ENCODE results near the gene PCDH9. TPM values are rescaled to one million over a fixed set of nuclear protein-coding genes. Genes with fewer than 3 reads are reported as not detected.

The PCDH9 gene
- total RNA-seq, 1 donor from 2014 or later = 9.8 TPM

DNA sequence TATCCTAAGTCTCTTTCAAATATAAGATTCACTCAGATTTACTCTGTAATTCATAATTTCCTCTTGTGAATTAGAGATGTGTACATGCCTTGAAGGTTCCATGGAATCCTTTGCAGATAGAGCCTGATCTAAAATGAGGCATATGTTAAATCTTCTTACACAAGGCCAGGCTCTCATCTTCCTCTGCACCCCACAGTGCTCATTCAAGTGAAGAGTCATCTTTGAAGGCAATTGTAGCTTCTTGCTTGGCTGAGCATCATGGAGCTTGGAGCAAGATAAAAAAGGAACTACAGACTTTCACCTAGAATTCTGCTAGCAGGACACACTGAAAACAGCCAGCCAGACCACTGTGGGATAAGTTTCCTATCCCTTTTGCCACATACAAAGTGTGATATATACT lies 566.4 kb downstream of the PCDH9 start:
- Mint-ChIP-seq H3K9me3 (ENCODE audit: low read depth) (no peaks in the 10 kb centered on the region), H3K27ac (ENCODE audit: unreplicated experiment) (no peak overlapping the region), H3K36me3 (ENCODE audit: low read depth) (no peaks in the 10 kb centered on the region), H3K4me3 (ENCODE audit: unreplicated experiment) (no peak overlapping the region), H3K4me1 (ENCODE audit: low read depth) (peaks cover 20% of the 10 kb centered on the region), H3K27me3 (ENCODE audit: low read depth) (no peaks in the 10 kb centered on the region)
- TF ChIP-seq, protein P1, sequence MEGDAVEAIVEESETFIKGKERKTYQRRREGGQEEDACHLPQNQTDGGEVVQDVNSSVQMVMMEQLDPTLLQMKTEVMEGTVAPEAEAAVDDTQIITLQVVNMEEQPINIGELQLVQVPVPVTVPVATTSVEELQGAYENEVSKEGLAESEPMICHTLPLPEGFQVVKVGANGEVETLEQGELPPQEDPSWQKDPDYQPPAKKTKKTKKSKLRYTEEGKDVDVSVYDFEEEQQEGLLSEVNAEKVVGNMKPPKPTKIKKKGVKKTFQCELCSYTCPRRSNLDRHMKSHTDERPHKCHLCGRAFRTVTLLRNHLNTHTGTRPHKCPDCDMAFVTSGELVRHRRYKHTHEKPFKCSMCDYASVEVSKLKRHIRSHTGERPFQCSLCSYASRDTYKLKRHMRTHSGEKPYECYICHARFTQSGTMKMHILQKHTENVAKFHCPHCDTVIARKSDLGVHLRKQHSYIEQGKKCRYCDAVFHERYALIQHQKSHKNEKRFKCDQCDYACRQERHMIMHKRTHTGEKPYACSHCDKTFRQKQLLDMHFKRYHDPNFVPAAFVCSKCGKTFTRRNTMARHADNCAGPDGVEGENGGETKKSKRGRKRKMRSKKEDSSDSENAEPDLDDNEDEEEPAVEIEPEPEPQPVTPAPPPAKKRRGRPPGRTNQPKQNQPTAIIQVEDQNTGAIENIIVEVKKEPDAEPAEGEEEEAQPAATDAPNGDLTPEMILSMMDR (IDR thresholded peaks at IDR 0.05) = no peak
- no peak for DNase-seq (ENCODE audit: low spot score)

DNA sequence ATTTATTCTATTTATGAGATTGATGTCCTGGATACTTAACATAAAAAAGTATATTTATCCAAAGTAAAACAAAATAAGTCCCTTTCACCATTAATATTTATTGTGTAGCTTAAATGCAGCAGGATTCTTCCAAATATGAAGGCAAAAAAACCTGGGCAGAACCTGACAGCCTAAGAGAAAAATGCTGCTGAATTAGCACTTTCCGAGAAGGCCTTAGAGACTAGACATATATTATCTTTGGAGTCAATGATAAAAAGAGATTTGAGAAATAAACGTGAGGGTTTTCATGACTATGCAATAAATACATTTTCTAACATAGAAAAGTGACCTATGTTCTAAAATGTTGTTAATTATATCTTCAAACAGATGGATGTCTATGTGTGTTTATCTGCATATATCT lies 566.9 kb downstream of the PCDH9 start:
- Mint-ChIP-seq H3K27me3 (ENCODE audit: low read depth) (no peaks in the 10 kb centered on the region), H3K4me1 (ENCODE audit: low read depth) (peaks cover 20% of the 10 kb centered on the region), H3K9me3 (ENCODE audit: low read depth) (no peaks in the 10 kb centered on the region), H3K4me3 (ENCODE audit: unreplicated experiment) (no peak overlapping the region), H3K27ac (ENCODE audit: unreplicated experiment) (no peak overlapping the region), H3K36me3 (ENCODE audit: low read depth) (no peaks in the 10 kb centered on the region)
- DNase-seq (ENCODE audit: low spot score) = no peak
- TF ChIP-seq, protein P1 (IDR thresholded peaks at IDR 0.05) = no peak

DNA sequence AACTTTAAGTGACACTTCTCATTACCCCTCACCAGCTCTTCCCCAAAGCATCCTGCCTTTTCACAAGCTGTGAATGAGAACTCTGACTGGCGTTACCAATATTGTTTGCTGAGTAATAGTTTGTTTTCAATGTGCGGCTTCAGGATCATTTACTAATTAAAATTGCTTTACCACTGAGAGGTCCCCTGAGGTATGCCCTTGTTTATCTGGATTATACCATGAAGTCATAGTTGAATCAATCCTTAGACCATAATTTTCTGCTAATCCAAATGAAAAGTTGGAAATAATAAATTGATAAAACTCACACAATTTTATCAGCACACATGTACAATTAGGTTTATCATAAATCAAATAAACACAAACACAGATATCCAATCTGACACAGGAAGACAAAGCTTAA lies 568.8 kb downstream of the PCDH9 start:
- H3K27me3 Mint-ChIP-seq (ENCODE audit: low read depth) = no peaks in the 10 kb centered on the region
- TF ChIP-seq, protein P1 (IDR thresholded peaks at IDR 0.05) = no peak
- no peak overlapping the region for H3K27ac Mint-ChIP-seq (ENCODE audit: unreplicated experiment)
- no peak for DNase-seq (ENCODE audit: low spot score)
- H3K9me3 Mint-ChIP-seq (ENCODE audit: low read depth) = no peaks in the 10 kb centered on the region
- no peak overlapping the region for H3K4me3 Mint-ChIP-seq (ENCODE audit: unreplicated experiment)
- H3K4me1 Mint-ChIP-seq (ENCODE audit: low read depth) = peaks cover 32% of the 10 kb centered on the region
- no peaks in the 10 kb centered on the region for H3K36me3 Mint-ChIP-seq (ENCODE audit: low read depth)

DNA sequence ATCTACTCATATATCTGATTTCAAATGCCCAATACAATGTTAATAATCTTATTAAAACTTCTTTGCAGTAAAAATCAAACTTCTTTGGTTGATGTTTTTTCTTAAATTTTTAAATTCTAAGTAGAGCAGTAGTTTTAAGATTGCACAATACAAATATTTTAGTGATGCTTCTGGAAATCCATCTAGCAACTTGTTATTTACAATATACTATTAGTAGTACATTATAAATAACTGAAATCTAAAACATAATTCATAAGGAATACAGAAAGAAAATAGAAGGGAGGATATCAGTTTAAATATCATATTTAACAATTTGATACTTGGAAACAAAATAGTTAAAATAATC lies 569.7 kb downstream of the PCDH9 start:
- TF ChIP-seq, protein P1 (IDR thresholded peaks at IDR 0.05) = no peak
- no peaks in the 10 kb centered on the region for H3K9me3 Mint-ChIP-seq (ENCODE audit: low read depth)
- H3K27ac Mint-ChIP-seq (ENCODE audit: unreplicated experiment) = no peak overlapping the region
- no peak overlapping the region for H3K4me3 Mint-ChIP-seq (ENCODE audit: unreplicated experiment)
- H3K27me3 Mint-ChIP-seq (ENCODE audit: low read depth) = no peaks in the 10 kb centered on the region
- no peak for DNase-seq (ENCODE audit: low spot score)
- H3K4me1 Mint-ChIP-seq (ENCODE audit: low read depth) = peaks cover 28% of the 10 kb centered on the region
- H3K36me3 Mint-ChIP-seq (ENCODE audit: low read depth) = no peaks in the 10 kb centered on the region

DNA sequence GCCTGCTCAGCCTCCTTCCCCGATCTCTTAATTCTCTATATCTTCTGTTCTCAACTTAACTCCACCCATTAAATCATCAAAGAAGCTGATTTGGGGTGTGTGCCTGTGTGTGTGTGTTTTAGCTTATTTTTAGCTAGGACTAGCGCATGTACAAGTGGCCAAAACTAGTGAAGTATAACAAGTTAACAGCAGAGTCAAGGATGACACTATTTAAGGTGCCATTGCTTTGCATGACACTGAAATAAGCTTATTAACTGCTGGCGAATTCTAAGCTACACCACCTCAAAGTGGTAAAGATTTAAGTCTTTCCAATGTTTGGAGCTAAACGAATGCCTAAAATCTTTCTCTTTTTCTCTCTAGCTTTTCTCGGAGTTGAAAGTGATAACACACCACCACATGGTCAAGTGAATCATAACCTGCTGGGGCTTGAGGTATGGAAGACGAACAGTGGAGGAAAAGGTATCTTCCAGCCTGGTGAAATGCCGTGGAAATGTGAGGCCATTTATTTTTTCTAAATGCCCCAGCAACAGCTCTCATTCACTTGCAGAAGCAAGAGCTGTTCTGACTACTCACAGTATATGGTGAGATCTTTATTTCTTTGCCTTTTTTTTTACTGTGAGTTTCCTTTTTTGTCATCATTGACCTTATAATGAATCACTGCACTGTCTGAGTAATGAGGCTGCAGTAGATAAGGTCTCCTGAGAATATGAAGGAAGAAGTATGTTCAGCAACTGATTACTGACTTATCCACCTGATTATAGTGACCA lies 570.3 kb downstream of the PCDH9 start:
- Mint-ChIP-seq H3K27ac (ENCODE audit: unreplicated experiment) (peak overlapping the region; percentile 64), H3K9me3 (ENCODE audit: low read depth) (no peaks in the 10 kb centered on the region)
- no peak for DNase-seq (ENCODE audit: low spot score)

More for the DNA sequence above, 570.3 kb downstream of the PCDH9 start:
- H3K36me3 Mint-ChIP-seq (ENCODE audit: low read depth) = no peaks in the 10 kb centered on the region
- TF ChIP-seq, protein P1 (IDR thresholded peaks at IDR 0.05) = no peak
- no peaks in the 10 kb centered on the region for H3K27me3 Mint-ChIP-seq (ENCODE audit: low read depth)
- no peak overlapping the region for H3K4me3 Mint-ChIP-seq (ENCODE audit: unreplicated experiment)
- H3K4me1 Mint-ChIP-seq (ENCODE audit: low read depth) = peaks cover 30% of the 10 kb centered on the region
